Measurements from ENCODE around the gene RRAGD.

DNA sequence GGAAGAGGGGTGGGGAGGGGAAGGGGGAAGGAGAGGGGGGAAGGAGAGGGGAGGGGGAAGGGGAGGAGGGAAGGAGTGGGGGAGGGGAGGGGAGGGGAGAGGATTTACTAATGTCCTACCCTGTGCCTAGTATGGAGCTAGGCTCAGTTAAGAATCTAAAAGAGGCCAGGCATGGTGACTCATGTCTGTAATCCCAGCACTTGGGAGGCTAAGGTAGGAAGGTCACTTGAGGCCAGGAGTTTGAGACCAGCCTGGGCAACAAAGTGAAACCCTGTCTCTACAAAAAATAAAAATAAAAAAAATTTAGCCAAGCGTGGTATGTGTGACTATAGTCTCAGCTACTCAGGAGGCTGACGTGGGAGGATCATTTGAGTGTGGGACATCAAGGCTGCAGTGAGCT is 72.5 kb downstream of the RRAGD start:
- no peak for TF ChIP-seq POLR2A (IDR thresholded peaks at IDR 0.05)
- TF ChIP-seq, protein P1, sequence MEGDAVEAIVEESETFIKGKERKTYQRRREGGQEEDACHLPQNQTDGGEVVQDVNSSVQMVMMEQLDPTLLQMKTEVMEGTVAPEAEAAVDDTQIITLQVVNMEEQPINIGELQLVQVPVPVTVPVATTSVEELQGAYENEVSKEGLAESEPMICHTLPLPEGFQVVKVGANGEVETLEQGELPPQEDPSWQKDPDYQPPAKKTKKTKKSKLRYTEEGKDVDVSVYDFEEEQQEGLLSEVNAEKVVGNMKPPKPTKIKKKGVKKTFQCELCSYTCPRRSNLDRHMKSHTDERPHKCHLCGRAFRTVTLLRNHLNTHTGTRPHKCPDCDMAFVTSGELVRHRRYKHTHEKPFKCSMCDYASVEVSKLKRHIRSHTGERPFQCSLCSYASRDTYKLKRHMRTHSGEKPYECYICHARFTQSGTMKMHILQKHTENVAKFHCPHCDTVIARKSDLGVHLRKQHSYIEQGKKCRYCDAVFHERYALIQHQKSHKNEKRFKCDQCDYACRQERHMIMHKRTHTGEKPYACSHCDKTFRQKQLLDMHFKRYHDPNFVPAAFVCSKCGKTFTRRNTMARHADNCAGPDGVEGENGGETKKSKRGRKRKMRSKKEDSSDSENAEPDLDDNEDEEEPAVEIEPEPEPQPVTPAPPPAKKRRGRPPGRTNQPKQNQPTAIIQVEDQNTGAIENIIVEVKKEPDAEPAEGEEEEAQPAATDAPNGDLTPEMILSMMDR (IDR thresholded peaks at IDR 0.05), result no peak

Data from Peyer's patch (tissue), 4 donors.